WTC11 (cell line): ENCODE measurements around the gene PPFIBP1. TPM values are rescaled to one million over a fixed set of nuclear protein-coding genes. Genes with fewer than 3 reads are reported as not detected.

ENCODE experiments used
- ATAC-seq: fragments of 200-7000 bp; cut with Tn5 transposase; 2 replicates; pipeline ENCODE4 v1.10.0; 2021; ENCODE audit warnings: mild to moderate bottlenecking, moderate library complexity
- CTCF ChIA-PET: fragments of 300-600 bp; sonication (Branson Sonifier 250); formaldehyde crosslinking; loops from one replicate; lab custom pipeline; 2021; ENCODE audit warnings: antibody characterized with exemption; lab: Charles Lee
- POLR2A ChIA-PET: fragments of 350-600 bp; sonication (Branson Sonifier 250); formaldehyde crosslinking; loops from one replicate; lab custom pipeline; 2021; ENCODE audit warnings: antibody characterized with exemption; lab: Charles Lee
- DNase-seq: peaks from one replicate; pipeline ENCODE4 v3.0.0; 2021; ENCODE audit warnings: low spot score
- H3K27ac Mint-ChIP-seq: 2 replicates; pipeline ENCODE4 v1.8.0; 2021; ENCODE audit warnings: mixed read lengths
- H3K27me3 Mint-ChIP-seq: 2 replicates; pipeline ENCODE4 v1.8.0; 2021; ENCODE audit warnings: low read depth, mild to moderate bottlenecking, moderate library complexity, mixed read lengths
- H3K36me3 Mint-ChIP-seq: 2 replicates; pipeline ENCODE4 v1.8.0; 2021; ENCODE audit warnings: mixed read lengths
- H3K4me1 Mint-ChIP-seq: 2 replicates; pipeline ENCODE4 v1.8.0; 2022; ENCODE audit warnings: mixed read lengths
- H3K4me3 Mint-ChIP-seq: 2 replicates; pipeline ENCODE4 v1.8.0; 2021; ENCODE audit warnings: mild to moderate bottlenecking, moderate library complexity, mixed read lengths
- H3K9me3 Mint-ChIP-seq: 2 replicates; pipeline ENCODE4 v1.8.0; 2021; ENCODE audit warnings: mixed read lengths
- CBFB ChIP-seq: sonication (generic); formaldehyde crosslinking; IDR thresholded peaks from 2 replicates; pipeline ENCODE4 v1.8.1; 2022; ENCODE audit warnings: mild to moderate bottlenecking, low read depth, missing genetic modification reagents
- CREB1 ChIP-seq: sonication (generic); formaldehyde crosslinking; IDR thresholded peaks from 2 replicates; pipeline ENCODE4 v1.8.0; 2023; ENCODE audit warnings: mild to moderate bottlenecking, missing genetic modification reagents
- CREM ChIP-seq: sonication (generic); formaldehyde crosslinking; IDR thresholded peaks from 2 replicates; pipeline ENCODE4 v1.8.1; 2022; ENCODE audit warnings: mild to moderate bottlenecking, missing genetic modification reagents, moderate library complexity
- ETV6 ChIP-seq: sonication (generic); formaldehyde crosslinking; IDR thresholded peaks from 2 replicates; pipeline ENCODE4 v1.8.1; 2022; ENCODE audit warnings: mild to moderate bottlenecking, missing genetic modification reagents
- FOXJ3 ChIP-seq: sonication (generic); formaldehyde crosslinking; IDR thresholded peaks from 2 replicates; pipeline ENCODE4 v1.9.0; 2021; ENCODE audit warnings: missing genetic modification reagents, mild to moderate bottlenecking, borderline replicate concordance
- FOXP1 ChIP-seq: sonication (generic); formaldehyde crosslinking; IDR thresholded peaks from 2 replicates; pipeline ENCODE4 v1.8.0; 2022; ENCODE audit warnings: missing genetic modification reagents, mild to moderate bottlenecking, moderate library complexity, borderline replicate concordance
- GTF2I ChIP-seq: fragments of 250-450 bp; sonication (Bioruptor Pico); conservative IDR thresholded peaks from 2 replicates; pipeline ENCODE4 v1.4.0; 2021; ENCODE audit warnings: mild to moderate bottlenecking
- IRF2 ChIP-seq: sonication (generic); formaldehyde crosslinking; IDR thresholded peaks from 2 replicates; pipeline ENCODE4 v1.8.0; 2022; ENCODE audit warnings: low read depth, missing genetic modification reagents, borderline replicate concordance
- MXD4 ChIP-seq: fragments of 250-450 bp; sonication (Bioruptor Pico); IDR thresholded peaks from 2 replicates; pipeline ENCODE4 v1.8.0; 2021; ENCODE audit warnings: mild to moderate bottlenecking, moderate library complexity, borderline replicate concordance
- NFATC4 ChIP-seq: fragments of 250-450 bp; sonication (Bioruptor Pico); IDR thresholded peaks from 2 replicates; pipeline ENCODE4 v1.9.0; 2021; ENCODE audit warnings: mild to moderate bottlenecking
- NR3C1 ChIP-seq: sonication (generic); formaldehyde crosslinking; conservative IDR thresholded peaks from 2 replicates; pipeline ENCODE4 v1.8.1; 2023; ENCODE audit warnings: low read depth, mild to moderate bottlenecking, missing genetic modification reagents
- OVOL2 ChIP-seq: fragments of 250-450 bp; sonication (Bioruptor Pico); IDR thresholded peaks from 2 replicates; pipeline ENCODE4 v1.9.0; 2021; ENCODE audit warnings: mild to moderate bottlenecking, borderline replicate concordance
- SMAD3 ChIP-seq: sonication (generic); formaldehyde crosslinking; IDR thresholded peaks from 2 replicates; pipeline ENCODE4 v1.8.0; 2022; ENCODE audit warnings: missing genetic modification reagents, mild to moderate bottlenecking, borderline replicate concordance
- SMAD4 ChIP-seq: sonication (generic); formaldehyde crosslinking; IDR thresholded peaks from 2 replicates; pipeline ENCODE4 v1.8.0; 2022; ENCODE audit warnings: mild to moderate bottlenecking, missing genetic modification reagents
- ZNF121 ChIP-seq: sonication (generic); formaldehyde crosslinking; IDR thresholded peaks from 2 replicates; pipeline ENCODE4 v1.8.0; 2023; ENCODE audit warnings: missing genetic modification reagents
- ZNF423 ChIP-seq: fragments of 250-450 bp; sonication (Bioruptor Pico); IDR thresholded peaks from 2 replicates; pipeline ENCODE4 v2.1.2; 2022; ENCODE audit warnings: mild to moderate bottlenecking, moderate library complexity
- total RNA-seq: library from RNA; stranded (reverse); gene quantifications from 3 replicates; pipeline ENCODE4 v1.2.3, GENCODE V29; 2021
- TF ChIP-seq, protein P1 (sequence below): fragments of 250-450 bp; sonication (Bioruptor Pico); IDR thresholded peaks from 2 replicates; pipeline ENCODE4 v2.1.2; 2022; ENCODE audit warnings: mild to moderate bottlenecking, moderate library complexity
- TF ChIP-seq, protein P2 (sequence below): sonication (generic); formaldehyde crosslinking; IDR thresholded peaks from 2 replicates; pipeline ENCODE4 v1.8.1; 2022; ENCODE audit warnings: mild to moderate bottlenecking, moderate library complexity, missing genetic modification reagents
- TF ChIP-seq, protein P3 (sequence below): fragments of 250-450 bp; sonication (Bioruptor Pico); IDR thresholded peaks from 2 replicates; pipeline ENCODE4 v1.9.0; 2021; ENCODE audit warnings: mild to moderate bottlenecking
- TF ChIP-seq, protein P4 (sequence below): sonication (generic); formaldehyde crosslinking; IDR thresholded peaks from 2 replicates; pipeline ENCODE4 v1.8.0; 2022; ENCODE audit warnings: mild to moderate bottlenecking, missing genetic modification reagents
- TF ChIP-seq, protein P5 (sequence below): sonication (generic); formaldehyde crosslinking; IDR thresholded peaks from 2 replicates; pipeline ENCODE4 v1.8.1; 2022; ENCODE audit warnings: low read depth, missing genetic modification reagents, borderline replicate concordance
- TF ChIP-seq, protein P6 (sequence below): sonication (generic); formaldehyde crosslinking; IDR thresholded peaks from 2 replicates; pipeline ENCODE4 v1.8.1; 2023; ENCODE audit warnings: mild to moderate bottlenecking, missing genetic modification reagents, moderate library complexity

Gene PPFIBP1
- total RNA-seq, 1 experiment from 2014 or later, result 27.7 TPM

DNA sequence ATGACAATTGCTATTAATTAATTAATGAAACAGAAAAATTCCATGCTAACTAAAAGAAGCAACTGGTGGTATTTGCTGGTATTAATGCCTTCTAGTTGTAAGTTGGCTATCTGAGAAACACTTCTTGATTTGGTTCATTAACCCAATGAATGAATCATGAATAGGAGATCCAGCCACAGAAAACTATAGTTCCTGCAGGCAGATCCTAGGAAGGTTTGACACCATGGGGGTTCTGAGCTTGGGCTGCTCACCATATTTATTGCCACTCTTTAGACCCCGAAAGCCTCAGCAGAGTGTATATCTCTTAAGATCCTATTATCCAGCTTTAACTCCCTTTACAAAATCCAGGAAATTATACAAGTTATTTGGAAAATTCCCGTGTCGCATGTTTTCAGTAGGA lies 90.9 kb downstream of the PPFIBP1 start:
- POLR2A ChIA-PET, result no interaction called here
- H3K4me3 Mint-ChIP-seq, result no peak overlapping the region
- ATAC-seq, result no peak

DNA sequence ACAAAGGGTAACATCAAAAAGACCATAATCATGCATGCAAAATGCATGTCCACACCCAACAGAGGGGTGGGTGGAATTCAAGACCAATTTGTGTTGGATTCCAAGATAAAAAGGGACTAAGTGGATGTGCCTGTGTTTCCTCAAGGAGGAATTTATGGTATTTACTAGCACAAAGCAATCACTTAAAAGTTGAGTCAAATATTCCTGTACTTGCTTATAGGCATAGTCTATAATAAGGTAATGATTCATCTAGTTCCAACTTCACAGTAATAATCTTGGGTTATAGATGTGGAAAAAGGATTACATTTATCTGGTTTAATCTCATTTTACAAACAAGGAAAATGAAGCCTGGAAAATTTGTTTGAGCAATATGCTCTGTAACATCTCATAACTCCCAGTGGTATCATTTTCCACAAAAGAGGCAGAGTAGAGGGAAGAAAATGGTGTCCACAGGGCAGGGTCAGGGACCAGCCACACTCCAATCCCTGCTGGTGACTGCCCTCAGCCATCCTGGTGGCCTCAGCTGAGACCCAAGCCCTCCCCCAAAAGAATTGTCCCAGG lies 91.4 kb downstream of the PPFIBP1 start:
- TF ChIP-seq NFATC4 (CRISPR knock-in tag) (no peak), SMAD4 (no peak), CREB1 (CRISPR knock-in tag) (no peak), MXD4 (no peak), ZNF423 (CRISPR knock-in tag) (no peak), OVOL2 (no peak), FOXJ3 (no peak)
- TF ChIP-seq, protein P1, sequence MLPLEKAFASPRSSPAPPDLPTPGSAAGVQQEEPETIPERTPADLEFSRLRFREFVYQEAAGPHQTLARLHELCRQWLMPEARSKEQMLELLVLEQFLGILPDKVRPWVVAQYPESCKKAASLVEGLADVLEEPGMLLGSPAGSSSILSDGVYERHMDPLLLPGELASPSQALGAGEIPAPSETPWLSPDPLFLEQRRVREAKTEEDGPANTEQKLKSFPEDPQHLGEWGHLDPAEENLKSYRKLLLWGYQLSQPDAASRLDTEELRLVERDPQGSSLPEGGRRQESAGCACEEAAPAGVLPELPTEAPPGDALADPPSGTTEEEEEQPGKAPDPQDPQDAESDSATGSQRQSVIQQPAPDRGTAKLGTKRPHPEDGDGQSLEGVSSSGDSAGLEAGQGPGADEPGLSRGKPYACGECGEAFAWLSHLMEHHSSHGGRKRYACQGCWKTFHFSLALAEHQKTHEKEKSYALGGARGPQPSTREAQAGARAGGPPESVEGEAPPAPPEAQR (CRISPR knock-in tag), result no peak
- TF ChIP-seq, all 79 proteins: peak for 0
- Mint-ChIP-seq H3K27ac (peak overlapping the region; percentile 69; the same call in 1 of the 2 replicates), H3K27me3 (no peaks in the 10 kb centered on the region), H3K36me3 (peaks cover 4% of the 10 kb centered on the region), H3K4me1 (peaks cover 12% of the 10 kb centered on the region), H3K4me3 (no peak overlapping the region), H3K9me3 (peaks cover 10% of the 10 kb centered on the region)
- no peak for ATAC-seq
- POLR2A ChIA-PET, result no interaction called here
- CTCF ChIA-PET, result no interaction called here
- DNase-seq, result no peak

More for the DNA sequence above, 90.9 kb downstream of the PPFIBP1 start:
- CTCF ChIA-PET, result no interaction called here
- TF ChIP-seq IRF2 (CRISPR knock-in tag), result no peak
- no peak for TF ChIP-seq ETV6 (CRISPR knock-in tag)
- TF ChIP-seq, protein P2, sequence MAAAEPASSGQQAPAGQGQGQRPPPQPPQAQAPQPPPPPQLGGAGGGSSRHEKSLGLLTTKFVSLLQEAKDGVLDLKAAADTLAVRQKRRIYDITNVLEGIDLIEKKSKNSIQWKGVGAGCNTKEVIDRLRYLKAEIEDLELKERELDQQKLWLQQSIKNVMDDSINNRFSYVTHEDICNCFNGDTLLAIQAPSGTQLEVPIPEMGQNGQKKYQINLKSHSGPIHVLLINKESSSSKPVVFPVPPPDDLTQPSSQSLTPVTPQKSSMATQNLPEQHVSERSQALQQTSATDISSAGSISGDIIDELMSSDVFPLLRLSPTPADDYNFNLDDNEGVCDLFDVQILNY (CRISPR knock-in tag), result no peak
- no peak for TF ChIP-seq SMAD3
- TF ChIP-seq, protein P3, sequence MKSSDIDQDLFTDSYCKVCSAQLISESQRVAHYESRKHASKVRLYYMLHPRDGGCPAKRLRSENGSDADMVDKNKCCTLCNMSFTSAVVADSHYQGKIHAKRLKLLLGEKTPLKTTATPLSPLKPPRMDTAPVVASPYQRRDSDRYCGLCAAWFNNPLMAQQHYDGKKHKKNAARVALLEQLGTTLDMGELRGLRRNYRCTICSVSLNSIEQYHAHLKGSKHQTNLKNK (CRISPR knock-in tag), result no peak
- TF ChIP-seq NR3C1 (CRISPR knock-in tag), result no peak
- no peak for TF ChIP-seq FOXP1 (CRISPR knock-in tag)
- no peak for TF ChIP-seq ZNF121 (CRISPR knock-in tag)
- no peak for TF ChIP-seq FOXJ3
- TF ChIP-seq CREM (CRISPR knock-in tag), result no peak
- TF ChIP-seq, protein P4, sequence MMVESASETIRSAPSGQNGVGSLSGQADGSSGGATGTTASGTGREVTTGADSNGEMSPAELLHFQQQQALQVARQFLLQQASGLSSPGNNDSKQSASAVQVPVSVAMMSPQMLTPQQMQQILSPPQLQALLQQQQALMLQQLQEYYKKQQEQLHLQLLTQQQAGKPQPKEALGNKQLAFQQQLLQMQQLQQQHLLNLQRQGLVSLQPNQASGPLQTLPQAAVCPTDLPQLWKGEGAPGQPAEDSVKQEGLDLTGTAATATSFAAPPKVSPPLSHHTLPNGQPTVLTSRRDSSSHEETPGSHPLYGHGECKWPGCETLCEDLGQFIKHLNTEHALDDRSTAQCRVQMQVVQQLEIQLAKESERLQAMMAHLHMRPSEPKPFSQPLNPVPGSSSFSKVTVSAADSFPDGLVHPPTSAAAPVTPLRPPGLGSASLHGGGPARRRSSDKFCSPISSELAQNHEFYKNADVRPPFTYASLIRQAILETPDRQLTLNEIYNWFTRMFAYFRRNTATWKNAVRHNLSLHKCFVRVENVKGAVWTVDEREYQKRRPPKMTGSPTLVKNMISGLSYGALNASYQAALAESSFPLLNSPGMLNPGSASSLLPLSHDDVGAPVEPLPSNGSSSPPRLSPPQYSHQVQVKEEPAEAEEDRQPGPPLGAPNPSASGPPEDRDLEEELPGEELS (CRISPR knock-in tag), result no peak
- no peak for TF ChIP-seq GTF2I (CRISPR knock-in tag)
- TF ChIP-seq, protein P5, sequence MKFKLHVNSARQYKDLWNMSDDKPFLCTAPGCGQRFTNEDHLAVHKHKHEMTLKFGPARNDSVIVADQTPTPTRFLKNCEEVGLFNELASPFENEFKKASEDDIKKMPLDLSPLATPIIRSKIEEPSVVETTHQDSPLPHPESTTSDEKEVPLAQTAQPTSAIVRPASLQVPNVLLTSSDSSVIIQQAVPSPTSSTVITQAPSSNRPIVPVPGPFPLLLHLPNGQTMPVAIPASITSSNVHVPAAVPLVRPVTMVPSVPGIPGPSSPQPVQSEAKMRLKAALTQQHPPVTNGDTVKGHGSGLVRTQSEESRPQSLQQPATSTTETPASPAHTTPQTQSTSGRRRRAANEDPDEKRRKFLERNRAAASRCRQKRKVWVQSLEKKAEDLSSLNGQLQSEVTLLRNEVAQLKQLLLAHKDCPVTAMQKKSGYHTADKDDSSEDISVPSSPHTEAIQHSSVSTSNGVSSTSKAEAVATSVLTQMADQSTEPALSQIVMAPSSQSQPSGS (CRISPR knock-in tag), result no peak
- no peak for TF ChIP-seq CBFB (CRISPR knock-in tag)
- TF ChIP-seq, protein P6, sequence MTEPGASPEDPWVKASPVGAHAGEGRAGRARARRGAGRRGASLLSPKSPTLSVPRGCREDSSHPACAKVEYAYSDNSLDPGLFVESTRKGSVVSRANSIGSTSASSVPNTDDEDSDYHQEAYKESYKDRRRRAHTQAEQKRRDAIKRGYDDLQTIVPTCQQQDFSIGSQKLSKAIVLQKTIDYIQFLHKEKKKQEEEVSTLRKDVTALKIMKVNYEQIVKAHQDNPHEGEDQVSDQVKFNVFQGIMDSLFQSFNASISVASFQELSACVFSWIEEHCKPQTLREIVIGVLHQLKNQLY (CRISPR knock-in tag), result no peak
- no peaks in the 10 kb centered on the region for H3K27me3 Mint-ChIP-seq
- peak overlapping the region; percentile 69; the same call in 1 of the 2 replicates for H3K27ac Mint-ChIP-seq
- no peak for DNase-seq
- H3K9me3 Mint-ChIP-seq, result peaks cover 10% of the 10 kb centered on the region
- H3K4me1 Mint-ChIP-seq, result peaks cover 12% of the 10 kb centered on the region
- peaks cover 4% of the 10 kb centered on the region for H3K36me3 Mint-ChIP-seq
